ENCODE results near the gene TEX35.
"Not testable (repeated sequence)": the region's sequence is repeated elsewhere in the genome, so short reads cannot be mapped to it uniquely, and the experiment has no call there.

The TEX35 gene

GRCh38 chr1:178540646-178541045, 27.7 kb downstream of the TEX35 start:
- FAIRE-seq (peak; percentile 66), DNase-seq (ENCODE audit: low spot score) (peak; percentile 77)

- DNase-seq (ENCODE audit: low spot score) (no peak), FAIRE-seq (no peak)
Observed at GRCh38 chr1:178541379-178541778, 28.5 kb downstream of the TEX35 start.

DNA sequence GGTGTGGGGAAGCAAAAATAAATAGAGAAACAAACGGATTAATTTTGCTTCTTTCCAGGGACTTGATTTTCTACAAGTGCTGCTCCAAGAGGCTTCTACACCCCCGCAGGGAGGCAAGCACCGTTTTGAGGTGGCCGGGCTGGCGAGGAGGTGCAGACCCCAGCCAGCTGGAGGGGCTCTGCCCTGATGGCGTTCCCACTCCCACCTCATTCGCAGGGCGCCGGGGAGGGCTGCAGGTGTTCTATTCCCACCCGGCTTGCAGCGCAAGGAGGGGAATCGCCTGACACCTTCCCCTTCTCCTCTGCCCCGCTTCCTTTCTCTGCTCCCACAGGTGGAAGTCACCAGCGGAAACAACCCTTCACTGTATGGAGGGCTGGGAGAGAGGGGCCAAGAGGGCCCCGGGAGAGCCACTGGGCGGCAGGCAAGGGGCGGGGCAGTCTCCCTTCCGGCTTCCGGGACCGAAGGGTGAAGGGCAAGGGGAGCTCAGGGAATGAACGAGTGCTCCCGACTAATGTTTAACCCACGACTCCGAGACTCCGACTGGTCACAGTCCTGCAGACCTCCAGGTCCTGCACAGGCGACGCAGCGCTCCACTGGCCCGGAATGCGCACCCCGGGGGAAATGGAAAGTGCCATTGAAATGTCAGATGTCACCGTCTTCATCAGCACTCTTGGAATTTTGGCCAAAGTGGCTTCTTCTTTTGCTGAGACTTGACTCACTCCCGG, 29.1 kb downstream of the TEX35 start:
- DNase-seq (ENCODE audit: low spot score): peak; percentile 66
- no peak for FAIRE-seq

DNA sequence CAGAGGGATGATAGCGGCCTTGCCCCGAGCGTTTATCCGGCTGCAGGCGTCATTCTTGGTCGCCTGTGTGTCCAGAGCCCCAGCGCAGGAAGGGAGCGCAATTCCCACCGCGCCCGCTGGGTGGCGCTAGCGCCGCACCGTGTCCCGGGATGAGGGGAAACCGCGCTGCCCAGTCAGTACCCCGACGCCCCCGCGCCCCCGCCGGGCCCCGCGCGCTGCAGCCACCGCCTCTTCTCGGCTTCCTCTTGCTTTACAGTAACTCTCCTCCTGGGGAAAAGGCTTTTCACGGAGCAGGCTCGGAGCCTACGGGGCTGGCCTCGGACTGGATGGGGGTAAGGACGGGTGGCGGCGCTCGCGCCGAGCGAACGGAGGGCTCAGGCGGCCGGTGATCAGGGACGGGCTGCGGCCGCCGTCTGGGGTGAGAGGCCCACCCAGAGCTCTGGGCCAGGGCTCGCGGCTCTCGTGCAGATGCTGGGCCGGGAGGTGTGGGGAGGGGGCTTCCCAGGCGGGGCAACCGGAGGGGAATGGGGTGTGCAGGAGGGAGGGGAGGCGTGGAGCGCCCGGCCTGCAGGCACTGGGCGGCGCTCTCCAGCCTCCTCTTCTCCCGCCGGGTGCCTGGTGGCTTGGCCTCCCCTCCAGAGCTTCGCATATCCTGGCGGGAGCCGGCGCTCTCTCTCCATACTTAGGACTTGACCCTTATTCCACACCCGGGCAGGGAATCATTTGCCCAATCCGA, 29.8 kb downstream of the TEX35 start:
- no peak for FAIRE-seq
- peak; percentile 68 for DNase-seq (ENCODE audit: low spot score)

GRCh38 chr1:178543290-178543607, 30.3 kb downstream of the TEX35 start:
- DNase-seq (ENCODE audit: low spot score) (no peak), FAIRE-seq (no peak)

GRCh38 chr1:178544531-178544930, 31.6 kb downstream of the TEX35 start:
- no peak for DNase-seq (ENCODE audit: low spot score)
- no peak for FAIRE-seq

GRCh38 chr1:178548108-178548507, 35.2 kb downstream of the TEX35 start:
- DNase-seq (ENCODE audit: low spot score): no peak

GRCh38 chr1:178551307-178551706, 38.4 kb downstream of the TEX35 start:
- DNase-seq (ENCODE audit: low spot score) (no peak), FAIRE-seq (no peak)

More at GRCh38 chr1:178548108-178548507, 35.2 kb downstream of the TEX35 start:
- no peak for FAIRE-seq

DNA sequence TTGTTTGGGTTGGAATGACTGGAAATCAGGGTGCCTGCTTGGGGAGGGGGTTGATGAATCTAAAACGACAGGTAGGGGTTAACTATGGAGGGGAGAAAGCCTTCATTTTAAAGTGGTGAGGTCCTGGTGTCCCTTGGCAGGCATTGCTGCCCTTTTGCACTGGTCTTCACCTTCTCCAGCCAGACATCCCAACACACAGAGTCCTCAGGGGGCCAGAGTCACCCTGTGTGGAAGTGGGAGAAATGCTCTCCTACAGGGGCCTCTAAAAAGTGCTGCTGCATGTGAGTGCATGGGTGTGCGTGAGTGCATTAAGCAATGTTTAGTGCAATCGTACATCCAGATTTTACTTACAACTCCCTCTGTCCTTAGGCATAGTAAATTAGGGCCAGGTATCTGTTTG, 39.0 kb downstream of the TEX35 start:
- no peak for FAIRE-seq
- no peak for DNase-seq (ENCODE audit: low spot score)

DNA sequence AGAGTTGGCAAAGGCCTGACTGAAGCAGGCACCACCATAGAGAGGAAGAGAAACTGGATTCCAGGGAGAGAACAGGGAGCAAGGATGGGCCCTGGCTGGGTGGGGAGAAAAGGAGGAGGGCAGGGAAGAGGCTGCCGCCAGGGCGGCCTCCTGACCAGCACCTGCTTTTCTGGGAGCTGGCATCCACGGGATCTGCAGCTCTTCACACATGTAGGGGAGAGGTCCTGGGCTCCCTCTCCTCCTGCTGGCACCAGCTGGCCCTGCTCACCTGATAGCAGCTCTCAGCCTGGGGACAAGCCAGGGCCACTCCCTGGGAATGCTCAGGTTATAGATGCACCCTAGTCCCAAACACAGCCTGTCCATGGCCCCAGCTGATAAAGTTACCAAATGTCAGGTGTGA, 39.9 kb downstream of the TEX35 start:
- no peak for FAIRE-seq
- no peak for DNase-seq (ENCODE audit: low spot score)

DNA sequence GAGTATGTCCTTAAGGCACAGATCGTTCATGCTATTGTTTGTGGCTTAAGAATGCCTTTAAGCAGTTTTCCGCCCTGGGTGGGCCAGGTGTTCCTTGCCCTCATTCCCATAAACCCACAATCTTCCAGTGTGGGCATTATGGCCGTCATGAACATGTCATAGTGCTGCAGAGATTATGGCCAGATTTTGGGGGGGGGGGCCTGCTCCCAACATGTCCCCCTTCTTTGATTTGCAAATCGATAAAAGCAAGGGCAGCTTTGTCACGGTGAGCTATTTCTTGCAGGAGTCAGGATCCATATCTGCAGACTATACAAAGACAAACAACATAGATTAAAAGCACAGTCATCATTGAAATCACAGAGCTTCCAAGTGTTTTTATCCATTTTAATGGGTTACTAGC, 41.4 kb downstream of the TEX35 start:
- not testable (repeated sequence) for DNase-seq (ENCODE audit: low spot score); FAIRE-seq

- not testable (repeated sequence) for FAIRE-seq; DNase-seq (ENCODE audit: low spot score)
Observed at GRCh38 chr1:178555613-178556012, 42.7 kb downstream of the TEX35 start.

DNA sequence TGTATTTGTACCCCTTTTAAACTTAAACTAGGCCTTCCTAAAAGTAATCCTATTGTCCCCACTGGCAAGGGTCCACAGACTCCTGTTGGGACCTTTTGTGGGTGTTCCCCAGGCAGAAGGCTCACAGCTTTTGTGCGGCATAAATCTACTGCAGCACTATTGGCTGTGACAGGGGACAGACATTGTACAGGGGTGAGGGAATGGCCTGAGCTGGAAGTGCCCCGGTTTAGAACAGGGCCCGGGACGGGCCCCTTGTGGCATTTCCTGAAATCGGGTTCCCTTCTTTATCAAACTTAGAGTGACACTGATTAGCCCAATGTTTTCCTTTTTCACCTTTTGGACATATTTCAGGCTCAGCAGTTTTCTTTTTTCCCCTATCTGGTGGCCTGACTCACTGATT, 45.9 kb downstream of the TEX35 start:
- DNase-seq (ENCODE audit: low spot score); FAIRE-seq: not testable (repeated sequence)

DNA sequence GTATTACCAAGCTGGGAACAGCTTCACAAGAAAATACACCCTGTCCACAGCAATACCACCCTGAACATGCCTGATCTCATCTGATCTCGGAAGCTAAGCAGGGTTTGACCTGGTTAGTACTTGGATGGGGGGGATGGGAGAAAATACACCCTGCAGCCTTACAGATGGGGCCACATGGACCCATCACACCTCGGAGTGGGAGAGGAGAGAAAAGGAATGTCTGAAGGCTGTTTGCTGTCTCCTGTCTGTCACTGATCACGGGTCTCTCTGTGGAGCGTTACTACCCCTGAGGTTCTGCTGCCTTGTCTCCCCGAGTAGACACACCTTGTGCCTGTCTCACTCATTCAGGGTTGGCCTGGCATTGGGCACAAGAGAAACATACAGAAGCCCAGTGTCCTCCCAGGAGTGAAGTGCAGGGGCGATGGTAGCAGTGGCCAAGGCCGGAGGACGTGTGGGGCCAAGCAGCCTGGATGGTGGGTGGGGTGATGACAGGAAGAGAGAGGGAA, 48.0 kb downstream of the TEX35 start:
- DNase-seq (ENCODE audit: low spot score): no peak
- no peak for FAIRE-seq

GRCh38 chr1:178563099-178563820, 50.4 kb downstream of the TEX35 start:
- FAIRE-seq (no peak), DNase-seq (ENCODE audit: low spot score) (no peak)

DNA sequence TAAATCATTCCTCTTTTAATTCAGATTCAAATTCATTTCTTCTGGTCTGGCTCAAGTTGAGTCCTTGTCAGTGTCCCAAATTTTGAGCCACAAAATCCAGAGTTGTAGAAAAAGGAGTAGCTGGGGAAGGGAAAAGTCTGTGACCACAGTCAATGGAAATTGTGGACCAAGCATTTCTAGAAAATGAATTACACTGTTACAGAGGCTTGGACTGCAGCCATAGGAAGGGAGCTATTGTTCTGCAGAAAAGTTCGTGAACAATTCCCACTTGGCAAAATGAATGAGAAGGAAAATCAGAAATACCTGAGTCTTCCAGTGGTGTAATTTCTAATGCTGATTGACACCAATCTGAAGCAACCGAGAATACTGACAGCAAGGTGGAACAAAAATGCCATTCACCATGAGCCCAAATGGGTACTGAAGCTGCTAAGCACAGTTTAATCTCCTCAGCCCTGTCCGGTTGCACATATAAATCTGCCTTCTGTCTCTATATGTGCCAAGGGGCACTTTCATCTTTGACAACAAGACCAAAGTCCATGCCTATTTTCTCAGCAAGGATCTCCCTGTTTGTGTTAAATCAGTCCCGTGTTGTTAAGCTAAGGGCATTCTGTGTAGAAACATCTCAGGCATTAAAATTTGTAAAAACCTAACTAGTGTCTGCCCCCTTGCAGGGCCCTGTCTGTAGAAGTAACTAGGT, 51.3 kb downstream of the TEX35 start:
- no peak for FAIRE-seq

DNA sequence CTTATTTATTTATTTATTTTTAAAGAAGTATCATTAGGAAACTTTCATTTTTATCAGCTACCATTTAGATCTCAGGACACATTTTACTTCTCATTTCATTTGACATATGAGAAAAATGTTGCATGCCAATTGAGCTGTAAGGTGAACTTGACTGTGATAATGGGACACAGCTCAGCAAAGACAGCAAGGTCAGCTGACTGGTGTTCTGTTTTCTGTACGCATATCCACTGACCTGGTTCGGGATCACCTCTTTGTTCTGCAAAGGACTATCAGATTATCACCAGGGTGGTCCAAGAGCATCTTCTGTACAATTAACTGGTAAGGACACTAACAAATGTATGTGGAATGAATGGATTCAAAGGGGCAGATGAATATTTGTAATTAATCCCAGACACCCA, 51.9 kb downstream of the TEX35 start:
- no peak for DNase-seq (ENCODE audit: low spot score)
- no peak for FAIRE-seq

More for the DNA sequence above, 51.3 kb downstream of the TEX35 start:
- no peak for DNase-seq (ENCODE audit: low spot score)

GRCh38 chr1:178565586-178565985, 52.7 kb downstream of the TEX35 start:
- DNase-seq (ENCODE audit: low spot score) (no peak), FAIRE-seq (no peak)

- FAIRE-seq: no peak
- DNase-seq (ENCODE audit: low spot score): peak; percentile 17
Observed at GRCh38 chr1:178566187-178566586, 53.3 kb downstream of the TEX35 start.

GRCh38 chr1:178571807-178572206, 58.9 kb downstream of the TEX35 start:
- FAIRE-seq (no peak), DNase-seq (ENCODE audit: low spot score) (no peak)

All from RCC 7860 (cell line).